SK-N-SH treated with all-trans-retinoic acid at 6 μM for 48 hours (cell line): Measurements from ENCODE around the gene NGFR.

Experiments used
- CREB5 ChIP-seq: fragments of 250-450 bp; sonication (Bioruptor Pico); IDR thresholded peaks from 2 replicates; pipeline ENCODE4 v1.5.1; 2020; ENCODE audit warnings: low read depth, mild to moderate bottlenecking, moderate library complexity
- ZC3H10 ChIP-seq: fragments of 250-450 bp; sonication (Bioruptor Pico); IDR thresholded peaks from 2 replicates; pipeline ENCODE4 v1.5.1; 2021; ENCODE audit warnings: mild to moderate bottlenecking, moderate library complexity

- TF ChIP-seq ZC3H10 (CRISPR knock-in tag) (no peak), CREB5 (CRISPR knock-in tag) (no peak)
Observed at GRCh38 chr17:49484588-49484987, 10.5 kb upstream of the NGFR start.
